HG02938 (cell line): ENCODE data around the gene NCOA7.
"Not testable (repeated sequence)": the region's sequence is repeated elsewhere in the genome, so short reads cannot be mapped to it uniquely, and the experiment has no call there.

Experiments used
- ATAC-seq: cut with Tn5 transposase; IDR thresholded peaks from one replicate; pipeline ENCODE4 v1.9.1; 2021; ENCODE audit warnings: mild to moderate bottlenecking, moderate library complexity; ENCODE audit not compliant: unreplicated experiment

NCOA7 gene

GRCh38 chr6:125753218-125753936 lies 37.4 kb upstream of the NCOA7 start:
- ATAC-seq = no peak

GRCh38 chr6:125753937-125754259 lies 36.9 kb upstream of the NCOA7 start:
- ATAC-seq = no peak

GRCh38 chr6:125754566-125754965 lies 36.2 kb upstream of the NCOA7 start:
- no peak for ATAC-seq

GRCh38 chr6:125759184-125759902 lies 31.4 kb upstream of the NCOA7 start:
- ATAC-seq = no peak

GRCh38 chr6:125759959-125760457 lies 30.8 kb upstream of the NCOA7 start:
- no peak for ATAC-seq

GRCh38 chr6:125764121-125764671 lies 26.6 kb upstream of the NCOA7 start:
- no peak for ATAC-seq

GRCh38 chr6:125765944-125766343 lies 24.8 kb upstream of the NCOA7 start:
- no peak for ATAC-seq

- ATAC-seq = no peak
Observed at GRCh38 chr6:125766641-125767040, 24.1 kb upstream of the NCOA7 start.

- ATAC-seq = no peak
Observed at GRCh38 chr6:125769147-125769783, 21.5 kb upstream of the NCOA7 start.

GRCh38 chr6:125773387-125774341 lies 17.1 kb upstream of the NCOA7 start:
- ATAC-seq = no peak

GRCh38 chr6:125776107-125776826 lies 14.5 kb upstream of the NCOA7 start:
- not testable (repeated sequence) for ATAC-seq

- ATAC-seq = peak; percentile 85
Observed at GRCh38 chr6:125779924-125780539, 10.7 kb upstream of the NCOA7 start.

GRCh38 chr6:125780540-125781313 lies 10.0 kb upstream of the NCOA7 start:
- ATAC-seq = peak; percentile 75

- ATAC-seq = peak; percentile 48
Observed at GRCh38 chr6:125781314-125781868, 9.4 kb upstream of the NCOA7 start.

GRCh38 chr6:125784365-125784764 lies 6.4 kb upstream of the NCOA7 start:
- no peak for ATAC-seq

GRCh38 chr6:125787791-125788190 lies 3.0 kb upstream of the NCOA7 start:
- no peak for ATAC-seq

- ATAC-seq = no peak
Observed at GRCh38 chr6:125789167-125789566, 1.6 kb upstream of the NCOA7 start.
